Endothelial cell of umbilical vein (primary cell): Measurements from ENCODE around the gene GNPDA1. TPM values are rescaled to one million over a fixed set of nuclear protein-coding genes. Genes with fewer than 3 reads are reported as not detected.

Experiments
- BruUV-seq: library from RNA; stranded (reverse); fragments of 400-500 nt; replicated peaks from 2 replicates; lab custom pipeline; 2021; lab: Mats Ljungman, UMichigan
- CTCF ChIA-PET: fragments of 300-600, 350-600 bp; sonication (Branson Sonifier 250); formaldehyde crosslinking; loops from one replicate; lab custom pipeline; 2021; ENCODE audit warnings: antibody characterized with exemption, inconsistent platforms; lab: Charles Lee
- POLR2A ChIA-PET: fragments of 300-600, 350-600 bp; sonication (Branson Sonifier 250); formaldehyde crosslinking; loops from one replicate; lab custom pipeline; 2021; ENCODE audit warnings: antibody characterized with exemption, inconsistent platforms; lab: Charles Lee
- DNase-seq: peaks from one replicate; pipeline ENCODE4 v3.0.0-alpha.2; 2011; ENCODE audit warnings: low read depth, low spot score
- FAIRE-seq: peaks from 2 replicates; lab custom pipeline; 2011; peaks lifted over from hg19 to GRCh38; lab: Jason Lieb, UNC
- H2AFZ ChIP-seq: 2 replicates; pipeline ENCODE4 v1.6.0; 2012; ENCODE audit warnings: low read depth, low read length, control low read depth, inconsistent platforms
- H3K27ac ChIP-seq: 2 replicates; pipeline ENCODE4 v1.5.1; 2011; ENCODE audit warnings: low read depth, mild to moderate bottlenecking, control low read depth, low read length, moderate library complexity; ENCODE audit not compliant: insufficient read depth
- H3K27me3 ChIP-seq, 2 experiments: 2 replicates each; pipeline versions ENCODE4 v1.6.0 to v1.6.1; 2011; ENCODE audit warnings: low read length in 2 of 2, mixed read lengths in 1 of 2; ENCODE audit not compliant: control insufficient read depth in 2 of 2, insufficient read depth in 2 of 2
- H3K36me3 ChIP-seq, 2 experiments: 2 replicates in 1 of 2; 3 replicates in 1 of 2; pipeline ENCODE4 v1.5.1; 2011; ENCODE audit warnings: low read length in 2 of 2, mild to moderate bottlenecking in 1 of 2, moderate library complexity in 1 of 2; ENCODE audit not compliant: control insufficient read depth in 2 of 2, insufficient read depth in 2 of 2; ENCODE audit errors: extremely low read depth in 1 of 2
- H3K4me1 ChIP-seq: 3 replicates; pipeline ENCODE4 v1.5.1; 2011; ENCODE audit warnings: mild to moderate bottlenecking, low read length; ENCODE audit not compliant: control insufficient read depth, insufficient read depth; ENCODE audit errors: extremely low read depth
- H3K4me2 ChIP-seq: 2 replicates; pipeline ENCODE4 v1.6.1; 2011; ENCODE audit warnings: low read length, control low read depth, mixed read lengths; ENCODE audit not compliant: insufficient read depth
- H3K4me3 ChIP-seq, 3 experiments: fragments of 200-600 bp in 1 of 3; sonication (generic), shearing (Covaris generic) in 1 of 3; replicated peaks in 1 of 3; 2 replicates each; pipeline ENCODE4 v1.5.1; 2011 to 2016; ENCODE audit warnings: control low read depth in 3 of 3, low read length in 3 of 3, mild to moderate bottlenecking in 2 of 3, inconsistent platforms in 1 of 3, low read depth in 1 of 3, moderate library complexity in 1 of 3; ENCODE audit not compliant: insufficient read depth in 1 of 3
- H3K79me2 ChIP-seq: 2 replicates; pipeline ENCODE4 v1.6.0; 2012; ENCODE audit warnings: low read length, inconsistent platforms; ENCODE audit not compliant: control insufficient read depth, insufficient read depth
- H3K9ac ChIP-seq: replicated peaks from 2 replicates; pipeline ENCODE3; 2011; ENCODE audit warnings: low read length, control low read depth; ENCODE audit not compliant: insufficient read depth; ENCODE audit errors: extremely low read depth
- H3K9me1 ChIP-seq: replicated peaks from 3 replicates; pipeline ENCODE4 v1.6.0; 2011; ENCODE audit warnings: mild to moderate bottlenecking, low read length; ENCODE audit not compliant: control insufficient read depth, insufficient read depth; ENCODE audit errors: extremely low read depth
- H3K9me3 ChIP-seq: replicated peaks from 2 replicates; pipeline ENCODE4 v1.5.1; 2012; ENCODE audit warnings: low read length, inconsistent platforms; ENCODE audit not compliant: control insufficient read depth, insufficient read depth
- H4K20me1 ChIP-seq: replicated peaks from 2 replicates; pipeline ENCODE3; 2011; ENCODE audit warnings: mild to moderate bottlenecking, low read length; ENCODE audit not compliant: control insufficient read depth, insufficient read depth; ENCODE audit errors: extremely low read depth
- EZH2 ChIP-seq: IDR thresholded peaks from 2 replicates; pipeline ENCODE4 v1.6.1; 2012; ENCODE audit warnings: borderline replicate concordance, low read depth, mild to moderate bottlenecking, moderate library complexity, low read length, inconsistent platforms; ENCODE audit not compliant: severe bottlenecking
- FOS ChIP-seq: IDR thresholded peaks from 2 replicates; pipeline ENCODE4 v1.6.1; 2011; ENCODE audit warnings: mild to moderate bottlenecking, low read length, moderate library complexity, borderline replicate concordance; ENCODE audit not compliant: insufficient read depth
- GATA2 ChIP-seq: IDR thresholded peaks from 2 replicates; pipeline ENCODE4 v1.7.0; 2011; ENCODE audit warnings: low read depth, mild to moderate bottlenecking, moderate library complexity, mixed read lengths, low read length; ENCODE audit not compliant: insufficient read length, insufficient read depth
- JUN ChIP-seq: IDR thresholded peaks from 2 replicates; pipeline ENCODE4 v1.6.1; 2011; ENCODE audit warnings: borderline replicate concordance, low read depth; ENCODE audit not compliant: insufficient read length, insufficient read depth
- MYC ChIP-seq: IDR thresholded peaks from one replicate; pipeline ENCODE4 v1.6.1; 2011; ENCODE audit warnings: mild to moderate bottlenecking, low read depth, low read length
- POLR2A ChIP-seq: IDR thresholded peaks from 2 replicates; pipeline ENCODE4 v1.6.1; 2012; ENCODE audit warnings: low read depth, mild to moderate bottlenecking, control low read depth, low read length
- POLR2AphosphoS5 ChIP-seq: IDR thresholded peaks from 2 replicates; pipeline ENCODE4 v1.6.1; 2012; ENCODE audit warnings: low read depth, mild to moderate bottlenecking, control low read depth, low read length, moderate library complexity; ENCODE audit not compliant: insufficient read depth
- dilution Hi-C: fragments of 300-500 bp; cut with MboI; formaldehyde crosslinking; loops from one replicate; pipeline ENCODE4 v1.15.0; 2019; ENCODE audit warnings: low sequenced_read_pairs; ENCODE audit not compliant: extremely low pct_ligation_motif_present
- intact Hi-C: fragments of 100-400 bp; cut with micrococcal nuclease; formaldehyde crosslinking; loops from one replicate; pipeline ENCODE4 v1.10.0; 2022
- polyA plus RNA-seq, 4 experiments: library from polyadenylated mRNA; depleted of rRNA in 3 of 4; stranded (reverse) in 3 of 4; unstranded in 1 of 4; fragments of >200 nt; gene quantifications; 2 replicates each; pipeline versions ENCODE4 v1.2.1 to v1.2.3, GENCODE V29; 2011 to 2012; ENCODE audit warnings: missing spikeins in 1 of 4
- total RNA-seq: library from RNA; stranded (reverse); gene quantifications from 2 replicates; pipeline ENCODE4 v1.2.3, GENCODE V29; 2021
- TF ChIP-seq, protein P1 (sequence below), 2 donors: IDR thresholded peaks; 1 replicate in 1 of 2; 2 replicates in 1 of 2; pipeline ENCODE4 v1.5.1; 2011; ENCODE audit warnings: low read length in 2 of 2, mild to moderate bottlenecking in 2 of 2, moderate library complexity in 2 of 2, control low read depth in 1 of 2, inconsistent platforms in 1 of 2, low read depth in 1 of 2; ENCODE audit not compliant: insufficient read depth in 1 of 2; ENCODE audit errors: extremely low read depth in 1 of 2
- TF ChIP-seq, protein P2 (sequence below): IDR thresholded peaks from 2 replicates; pipeline ENCODE4 v1.6.1; 2011; ENCODE audit not compliant: insufficient read depth, insufficient read length

The GNPDA1 gene
- total and polyA plus RNA-seq, 2 donors (not counting 3 experiments of a cell fraction or from before 2014, with no cell fraction given): 22.5 to 49.3 TPM

DNA sequence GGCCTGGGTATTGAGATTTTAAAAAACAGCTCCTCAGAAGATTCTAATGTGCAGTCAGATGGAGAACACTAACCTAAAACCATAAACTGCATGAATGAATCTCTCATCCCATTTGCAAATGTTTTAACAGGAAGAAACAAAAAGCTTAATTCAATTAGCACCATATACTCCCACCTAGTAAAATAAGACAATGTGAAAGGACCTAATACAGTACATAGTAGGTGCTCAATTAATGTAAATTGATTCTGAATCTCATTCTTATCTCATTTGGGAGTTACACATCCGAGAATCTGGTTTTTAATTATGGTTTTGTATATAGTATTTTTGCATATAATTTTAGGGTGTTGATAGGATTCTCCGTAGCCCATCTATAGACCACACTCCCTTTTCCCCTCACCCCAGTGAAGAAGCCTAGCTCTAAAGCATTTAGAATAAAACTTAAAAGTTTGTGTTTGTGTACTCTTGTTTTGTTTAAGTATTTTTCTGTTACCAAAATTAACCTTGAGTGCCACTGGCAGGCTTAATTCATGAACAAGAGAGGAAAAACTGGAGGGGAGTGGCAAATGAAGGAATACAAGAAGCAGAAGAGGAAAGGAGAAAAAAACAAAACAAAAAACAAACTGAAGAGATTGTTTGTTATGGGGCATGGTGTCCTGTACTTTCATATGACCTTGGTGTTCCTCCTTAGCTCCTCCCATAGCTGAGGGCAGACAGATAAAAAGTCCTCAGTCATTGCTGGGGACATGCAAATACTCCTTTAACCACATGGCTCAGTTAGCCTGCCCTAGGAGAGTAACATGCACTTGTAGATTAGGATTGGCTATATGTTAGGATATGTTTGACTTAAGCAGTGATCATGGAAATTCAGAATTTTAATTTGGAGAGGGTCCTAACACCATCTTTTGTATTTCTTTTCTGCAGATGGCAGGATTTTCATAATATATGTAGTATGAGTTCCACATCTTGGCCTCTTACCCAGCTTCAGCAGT lies 42.8 kb downstream of the GNPDA1 start:
- H3K9me3 ChIP-seq: no peaks in the 10 kb centered on the region

DNA sequence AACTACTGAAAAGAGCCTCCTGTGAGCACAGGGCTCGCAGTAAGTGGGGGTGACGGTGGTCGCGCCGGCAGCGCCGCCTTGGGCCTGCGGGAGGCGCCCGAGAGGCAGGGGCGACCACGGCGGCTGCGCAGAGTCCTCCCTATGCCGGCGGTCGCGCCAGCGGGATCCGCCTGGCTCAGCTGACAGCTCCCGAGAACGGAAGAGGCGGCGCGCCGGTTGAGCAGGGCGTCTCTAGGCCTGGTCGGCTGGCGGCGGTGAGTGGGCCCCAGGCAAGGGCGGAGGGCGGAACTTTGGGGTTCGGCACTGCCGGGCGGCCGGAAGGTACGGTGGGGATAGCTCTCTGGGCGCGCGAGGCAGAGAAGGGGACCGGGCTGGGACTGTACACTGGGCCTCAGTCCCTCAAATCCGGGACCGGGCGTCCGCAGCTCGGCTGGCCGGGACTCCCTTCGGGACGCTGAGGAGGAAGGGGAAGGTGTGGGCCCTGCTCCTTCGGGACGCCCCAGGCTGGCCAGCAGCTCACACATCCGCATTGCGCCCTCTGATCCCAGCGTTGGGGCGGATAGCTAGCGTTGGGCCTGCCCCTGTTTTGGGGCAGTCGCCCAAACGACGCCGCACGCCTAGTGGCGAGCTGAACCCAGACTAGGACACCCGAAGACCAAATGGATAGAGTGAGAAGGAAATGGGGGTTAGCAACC lies 43.8 kb downstream of the GNPDA1 start, which contains the start of gene RNF14:
Gene RNF14, plus strand, starts transcription at position 192 of the 695 bp plus-strand sequence. CDS start 4,484 bp downstream, outside the sequence.
- POLR2A ChIA-PET: interaction anchor here (1.0 to 1.3 kb wide), 4 partner anchors 9 to 288 kb away, joined by 3 to 6 read pairs (median 3); partner anchors contain the start of gene DELE1
- FAIRE-seq: peak; percentile 94
- H3K9me3 ChIP-seq: no peaks in the 10 kb centered on the region
- H4K20me1 ChIP-seq: no peaks in the 10 kb centered on the region
- DNase-seq: peak; percentile 95
- TF ChIP-seq, protein P1, sequence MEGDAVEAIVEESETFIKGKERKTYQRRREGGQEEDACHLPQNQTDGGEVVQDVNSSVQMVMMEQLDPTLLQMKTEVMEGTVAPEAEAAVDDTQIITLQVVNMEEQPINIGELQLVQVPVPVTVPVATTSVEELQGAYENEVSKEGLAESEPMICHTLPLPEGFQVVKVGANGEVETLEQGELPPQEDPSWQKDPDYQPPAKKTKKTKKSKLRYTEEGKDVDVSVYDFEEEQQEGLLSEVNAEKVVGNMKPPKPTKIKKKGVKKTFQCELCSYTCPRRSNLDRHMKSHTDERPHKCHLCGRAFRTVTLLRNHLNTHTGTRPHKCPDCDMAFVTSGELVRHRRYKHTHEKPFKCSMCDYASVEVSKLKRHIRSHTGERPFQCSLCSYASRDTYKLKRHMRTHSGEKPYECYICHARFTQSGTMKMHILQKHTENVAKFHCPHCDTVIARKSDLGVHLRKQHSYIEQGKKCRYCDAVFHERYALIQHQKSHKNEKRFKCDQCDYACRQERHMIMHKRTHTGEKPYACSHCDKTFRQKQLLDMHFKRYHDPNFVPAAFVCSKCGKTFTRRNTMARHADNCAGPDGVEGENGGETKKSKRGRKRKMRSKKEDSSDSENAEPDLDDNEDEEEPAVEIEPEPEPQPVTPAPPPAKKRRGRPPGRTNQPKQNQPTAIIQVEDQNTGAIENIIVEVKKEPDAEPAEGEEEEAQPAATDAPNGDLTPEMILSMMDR (IDR thresholded peaks at IDR 0.05; ENCODE audit: extremely low read depth in 1 of 2, insufficient read depth in 1 of 2, low read depth in 1 of 2, low read length in 2 of 2): peak; percentile 93 to 98
- TF ChIP-seq, protein P2, sequence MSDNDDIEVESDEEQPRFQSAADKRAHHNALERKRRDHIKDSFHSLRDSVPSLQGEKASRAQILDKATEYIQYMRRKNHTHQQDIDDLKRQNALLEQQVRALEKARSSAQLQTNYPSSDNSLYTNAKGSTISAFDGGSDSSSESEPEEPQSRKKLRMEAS: no peak
- no peak for TF ChIP-seq FOS
- TF ChIP-seq GATA2: no peak
- TF ChIP-seq MYC: no peak
- peak; percentile 95 for TF ChIP-seq POLR2AphosphoS5
- TF ChIP-seq EZH2: no peak
- peak; percentile 90 for TF ChIP-seq POLR2A
- TF ChIP-seq JUN: no peak
- peaks cover 2 to 6% of the 10 kb centered on the region in 2 experiments for H3K36me3 ChIP-seq
- no peaks in the 10 kb centered on the region for H3K27me3 ChIP-seq
- dilution Hi-C loops: no loop called here
- CTCF ChIA-PET: interaction anchor here (0.7 to 2.6 kb wide), 34 partner anchors 9 to 744 kb away, joined by 3 to 28 read pairs (median 4); partner anchors contain the start of genes GNPDA1, NDFIP1 and PCDH12
- intact Hi-C loops: loop anchor here (2.0 kb wide), 1 partner anchor 276 kb away; no protein-coding TSS in a partner anchor
- H3K4me1 ChIP-seq: peaks cover 24% of the 10 kb centered on the region
- BruUV-seq: TSS peak; percentile 67
- H3K9ac ChIP-seq: peak within 1 kb of the TSS; percentile 93
- H2AFZ ChIP-seq: peak within 1 kb of the TSS; percentile 90
- H3K27ac ChIP-seq: peak within 1 kb of the TSS; percentile 77
- peak within 1 kb of the TSS; percentile 97 for H3K4me2 ChIP-seq
- H3K9me1 ChIP-seq: no peaks in the 10 kb centered on the region
- peaks cover 23% of the 10 kb centered on the region for H3K79me2 ChIP-seq
- H3K4me3 ChIP-seq: peak within 1 kb of the TSS; percentile 89 to 97 (median 97)

More for the DNA sequence above, 42.8 kb downstream of the GNPDA1 start:
- Histone ChIP-seq H3K4me3 (peak overlapping the region; percentile 89 to 97 (median 97)), H3K9me1 (no peaks in the 10 kb centered on the region), H3K27ac (peak overlapping the region; percentile 77), H3K79me2 (peaks cover 26% of the 10 kb centered on the region), H3K9ac (peak overlapping the region; percentile 93), H3K4me1 (peaks cover 24% of the 10 kb centered on the region), H2AFZ (peak overlapping the region; percentile 90), H4K20me1 (no peaks in the 10 kb centered on the region), H3K36me3 (peaks cover 7 to 8% of the 10 kb centered on the region in 2 experiments), H3K27me3 (no peaks in the 10 kb centered on the region), H3K4me2 (peak overlapping the region; percentile 97)
- intact Hi-C loops (loop anchor here (2.0 kb wide), 1 partner anchor 277 kb away; no protein-coding TSS in a partner anchor), dilution Hi-C loops (no loop called here)
- POLR2A ChIA-PET: interaction anchor here (1.0 to 1.3 kb wide), 2 partner anchors 10 to 278 kb away, joined by 3 read pairs; no protein-coding TSS in a partner anchor
- BruUV-seq: no TSS peak
- FAIRE-seq (peak; percentile 37), DNase-seq (no peak)
- CTCF ChIA-PET: interaction anchor here (0.8 to 2.2 kb wide), 19 partner anchors 8 to 743 kb away, joined by 3 to 28 read pairs (median 5); partner anchors contain the start of genes GNPDA1, NDFIP1 and PCDH12
- TF ChIP-seq POLR2AphosphoS5 (no peak), POLR2A (peak; percentile 40)
